ENCODE measurements around the gene CIB2.

CIB2 gene

GRCh38 chr15:78064544-78064943, 66.7 kb downstream of the CIB2 start:
- DNase-seq: no peak

GRCh38 chr15:78063970-78064385, 67.3 kb downstream of the CIB2 start:
- DNase-seq: no peak

DNA sequence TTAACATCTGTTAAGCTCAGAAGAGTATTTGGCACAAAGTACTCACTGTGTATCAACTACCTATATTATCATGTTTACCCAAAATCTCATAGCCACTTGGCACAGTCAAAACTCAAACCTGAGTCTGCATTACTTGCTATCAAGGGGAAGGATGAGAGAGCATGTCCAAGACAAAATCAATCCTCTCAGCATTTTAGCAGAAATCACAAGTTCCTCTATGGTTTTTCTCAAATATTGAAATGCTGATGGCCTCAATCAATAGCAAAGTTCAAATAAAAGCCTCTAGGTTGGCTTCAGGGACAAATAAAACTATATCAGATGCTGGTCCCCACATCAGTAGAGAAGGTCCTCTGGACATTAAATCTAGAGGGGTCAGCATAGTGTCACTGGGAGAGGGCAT, 68.0 kb downstream of the CIB2 start:
- no peak for DNase-seq

DNA sequence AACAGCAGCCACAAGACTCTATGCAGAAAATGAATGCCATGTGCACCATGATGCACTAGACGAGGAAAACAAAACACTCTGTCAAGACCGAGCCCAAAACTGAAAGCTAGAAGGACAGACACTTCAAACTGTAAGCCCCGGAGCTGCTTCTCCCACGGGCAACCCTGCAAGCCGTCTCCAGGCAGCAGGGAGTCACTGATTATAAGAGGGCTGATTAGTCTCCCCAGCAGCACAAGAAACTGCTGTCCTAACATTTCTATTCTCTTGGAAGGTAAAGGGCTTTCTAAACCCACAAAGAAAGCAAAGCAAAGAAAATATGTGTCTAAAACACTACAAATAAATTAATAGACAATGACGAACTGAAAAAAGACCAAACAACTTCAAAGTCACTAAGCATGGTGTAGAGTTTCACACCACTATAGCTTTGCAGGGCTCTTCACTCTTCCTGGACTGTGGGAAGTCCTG, 69.2 kb downstream of the CIB2 start:
- peak; percentile 59 for DNase-seq

GRCh38 chr15:78060232-78060631, 71.0 kb downstream of the CIB2 start:
- no peak for DNase-seq

- no peak for DNase-seq
These were observed 72.0 kb downstream of the CIB2 start for GRCh38 chr15:78059110-78059839.

- no peak for DNase-seq
These were observed 72.8 kb downstream of the CIB2 start for GRCh38 chr15:78058401-78058935.

GRCh38 chr15:78057803-78058202, 73.4 kb downstream of the CIB2 start:
- DNase-seq: no peak

DNA sequence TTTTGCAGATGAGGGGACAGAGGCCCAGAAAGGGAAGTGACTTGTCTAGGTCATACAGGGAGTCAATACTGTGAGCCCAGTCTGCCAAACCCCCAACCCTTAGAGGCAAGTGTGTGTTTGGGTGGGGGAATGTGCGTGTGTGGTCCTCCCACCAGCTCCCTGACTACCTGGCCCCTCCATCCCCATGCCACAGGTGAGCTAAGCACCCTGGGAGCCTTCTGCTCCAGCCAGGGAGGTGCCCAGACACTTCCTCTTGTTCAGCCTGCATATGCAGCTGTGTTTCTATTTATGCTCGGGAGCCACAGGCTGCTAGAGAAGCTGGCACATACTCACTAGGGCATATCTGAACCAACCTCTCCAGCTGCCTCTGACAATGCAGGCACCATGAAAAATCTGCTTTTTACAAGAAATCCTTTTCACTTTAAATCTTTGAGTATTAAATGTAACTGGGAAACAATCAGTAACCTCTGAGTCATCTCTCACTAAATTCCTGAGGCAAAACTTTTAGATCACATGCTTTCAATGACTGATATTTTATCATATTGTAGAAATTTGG, 74.5 kb downstream of the CIB2 start:
- DNase-seq: no peak

DNA sequence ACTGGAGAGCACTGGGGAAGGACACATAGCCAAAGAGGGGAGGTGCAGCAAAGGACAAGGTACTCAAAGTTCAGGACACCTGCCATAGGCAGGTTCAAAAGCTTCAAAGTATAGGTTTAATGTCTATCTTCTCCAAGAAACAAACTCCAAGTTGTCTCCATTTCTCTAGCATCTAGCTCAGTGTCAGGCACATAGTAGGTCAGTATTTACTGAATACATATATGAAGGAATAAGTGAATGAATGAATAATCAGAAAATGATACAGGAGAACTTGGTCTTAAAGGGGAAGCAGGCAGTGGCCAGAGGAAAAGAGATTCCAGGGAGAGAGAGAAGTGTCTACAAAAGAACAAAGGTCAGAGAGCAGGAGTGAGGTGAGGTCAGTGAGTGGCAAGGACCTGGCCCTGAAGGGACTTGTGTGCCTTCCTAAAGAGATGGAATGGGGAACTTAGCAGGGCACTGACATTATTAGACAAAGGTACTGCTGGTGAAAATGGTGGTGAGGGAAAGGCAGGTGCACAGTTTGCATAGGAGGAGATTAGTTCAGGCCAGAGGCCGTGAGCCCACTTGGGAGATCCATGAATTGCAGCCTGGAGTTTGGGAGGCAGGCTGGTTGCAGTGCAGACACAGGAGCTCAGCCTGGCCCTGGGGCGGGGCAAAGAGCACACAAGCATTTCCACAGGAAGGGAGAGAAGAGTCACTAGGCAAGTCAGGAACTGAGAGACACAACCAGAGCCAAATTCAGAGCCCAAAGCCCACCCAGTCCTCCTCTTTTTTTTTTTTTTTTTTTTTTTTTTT, 75.1 kb downstream of the CIB2 start:
- DNase-seq: no peak

DNA sequence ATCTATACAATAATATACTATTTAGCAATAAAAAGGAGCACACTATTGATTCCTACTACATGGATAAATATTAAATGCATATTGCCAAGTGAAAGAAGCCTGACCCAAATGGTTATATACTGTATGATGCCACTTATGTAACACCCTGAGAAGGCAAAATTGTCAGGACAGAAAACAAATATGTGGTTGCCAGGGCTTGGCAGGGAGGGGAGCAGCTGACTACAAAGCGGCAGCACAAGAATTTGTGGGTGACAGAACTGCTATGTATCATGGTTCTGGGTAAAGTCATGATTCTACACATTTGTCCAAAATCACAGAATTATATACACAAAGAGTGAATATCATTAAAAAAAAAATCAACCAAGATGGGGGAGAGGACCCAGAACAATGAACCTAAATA, 76.3 kb downstream of the CIB2 start:
- DNase-seq: no peak
